Stimulated activated effector memory CD8-positive, alpha-beta T cell treated with anti-CD3 and anti-CD28 coated beads, Interleukin-12 subunit alpha, Interleukin-12 subunit beta, amount 100 ng/mL, for 72 hours (primary cell): Measurements from ENCODE around the gene IL1RAP.
"Not testable (repeated sequence)": the region's sequence is repeated elsewhere in the genome, so short reads cannot be mapped to it uniquely, and the experiment has no call there.

Experiments used
- ATAC-seq: fragments of 150-1000 bp; cut with Tn5 transposase; 2 replicates; pipeline ENCODE4 v1.10.0; 2021
- DNase-seq, 2 donors: peaks; one replicate each; pipeline ENCODE4 v3.0.0; 2021 to 2022; ENCODE audit warnings: low spot score in 2 of 2
- H3K27ac Mint-ChIP-seq: one replicate; pipeline ENCODE4 v1.8.0; 2022; ENCODE audit warnings: mild to moderate bottlenecking, mixed read lengths
- H3K36me3 Mint-ChIP-seq: one replicate; pipeline ENCODE4 v1.8.0; 2022; ENCODE audit warnings: mild to moderate bottlenecking, mixed read lengths
- H3K4me1 Mint-ChIP-seq: one replicate; pipeline ENCODE4 v1.8.0; 2022; ENCODE audit warnings: mixed read lengths
- H3K4me3 Mint-ChIP-seq: one replicate; pipeline ENCODE4 v1.8.0; 2022; ENCODE audit warnings: mild to moderate bottlenecking, mixed read lengths
- H3K9me3 Mint-ChIP-seq: one replicate; pipeline ENCODE4 v1.8.0; 2022; ENCODE audit warnings: mixed read lengths

Gene IL1RAP

GRCh38 chr3:190513409-190514370 lies at the start of gene IL1RAP:
Gene IL1RAP (plus strand): TSS chr3:190514085. CDS start chr3:190564290, 50,205 bp downstream.
- ATAC-seq, result peak; percentile 94
- peaks cover 29% of the 10 kb centered on the region for H3K4me1 Mint-ChIP-seq

GRCh38 chr3:190467922-190468321 lies 46.0 kb upstream of the IL1RAP start:
- H3K27ac Mint-ChIP-seq, result no peak overlapping the region
- H3K4me3 Mint-ChIP-seq, result no peak overlapping the region
- no peaks in the 10 kb centered on the region for H3K4me1 Mint-ChIP-seq
- H3K9me3 Mint-ChIP-seq, result peaks cover 5% of the 10 kb centered on the region
- no peaks in the 10 kb centered on the region for H3K36me3 Mint-ChIP-seq
- DNase-seq (no peak), ATAC-seq (no peak)

More at GRCh38 chr3:190513409-190514370, at the start of gene IL1RAP:
- DNase-seq, result peak; percentile 76 to 88
- Mint-ChIP-seq H3K4me3 (peak within 1 kb of the TSS; percentile 80), H3K36me3 (peaks cover 29% of the 10 kb centered on the region), H3K9me3 (no peaks in the 10 kb centered on the region), H3K27ac (peak within 1 kb of the TSS; percentile 85)

DNA sequence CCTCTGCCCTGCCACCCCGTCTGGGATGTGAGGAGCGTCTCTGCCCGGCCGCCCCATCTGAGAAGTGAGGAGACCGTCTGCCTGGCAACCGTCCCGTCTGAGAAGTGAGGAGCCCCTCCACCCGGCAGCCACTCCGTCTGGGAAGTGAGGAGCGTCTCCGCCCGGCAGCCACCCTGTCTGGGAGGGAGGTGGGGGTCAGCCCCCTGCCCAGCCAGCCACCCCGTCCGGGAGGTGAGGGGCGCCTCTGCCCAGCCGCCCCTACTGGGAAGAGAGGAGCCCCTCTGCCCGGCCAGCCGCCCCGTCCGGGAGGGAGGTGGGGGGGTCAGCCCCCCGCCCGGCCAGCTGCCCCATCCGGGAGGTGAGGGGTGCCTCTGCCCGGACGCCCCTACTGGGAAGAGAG lies 40.6 kb upstream of the IL1RAP start:
- not testable (repeated sequence) for H3K27ac Mint-ChIP-seq, H3K9me3 Mint-ChIP-seq, ATAC-seq, H3K36me3 Mint-ChIP-seq, H3K4me1 Mint-ChIP-seq, DNase-seq, H3K4me3 Mint-ChIP-seq

- Mint-ChIP-seq H3K36me3 (no peaks in the 10 kb centered on the region), H3K27ac (no peak overlapping the region), H3K9me3 (peaks cover 3% of the 10 kb centered on the region), H3K4me3 (no peak overlapping the region), H3K4me1 (no peaks in the 10 kb centered on the region)
- DNase-seq (no peak), ATAC-seq (no peak)
These were observed 32.1 kb upstream of the IL1RAP start for GRCh38 chr3:190481779-190482178.

DNA sequence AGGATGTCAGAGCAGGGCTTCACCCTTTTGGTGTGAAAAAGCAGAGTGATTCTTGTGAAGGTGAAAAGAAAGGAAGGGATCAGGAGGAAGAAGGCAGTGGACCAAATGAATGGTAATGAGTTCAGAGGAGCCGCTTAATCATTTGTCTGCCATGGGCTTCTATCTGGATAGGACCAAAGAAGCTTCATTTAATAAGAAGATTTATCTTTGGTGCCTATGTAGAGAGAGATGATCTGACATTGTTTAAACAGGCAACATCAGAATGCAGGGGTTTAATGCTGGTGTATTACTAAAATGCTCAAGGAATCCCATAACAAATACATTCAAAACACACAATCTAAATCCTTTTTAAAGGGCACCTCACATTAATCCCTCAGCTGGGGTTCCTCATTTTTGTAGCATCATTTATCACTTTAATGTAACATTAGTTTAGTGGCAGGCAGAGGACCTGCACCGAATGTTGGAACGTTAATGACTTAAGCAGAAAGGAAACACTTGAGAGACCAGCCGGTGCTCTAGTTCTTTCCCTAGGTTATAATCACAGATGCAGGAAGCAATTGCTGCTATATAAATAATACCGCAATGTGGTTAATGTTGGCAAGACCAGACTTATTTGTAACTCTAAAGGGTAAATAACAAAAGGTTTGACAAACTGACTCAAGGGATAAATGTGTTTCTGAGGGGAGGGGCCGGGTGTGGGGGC lies 27.9 kb upstream of the IL1RAP start:
- H3K9me3 Mint-ChIP-seq, result peaks cover 3% of the 10 kb centered on the region
- no peak for DNase-seq
- no peaks in the 10 kb centered on the region for H3K4me1 Mint-ChIP-seq
- no peak overlapping the region for H3K27ac Mint-ChIP-seq
- ATAC-seq, result no peak
- H3K36me3 Mint-ChIP-seq, result no peaks in the 10 kb centered on the region
- no peak overlapping the region for H3K4me3 Mint-ChIP-seq

DNA sequence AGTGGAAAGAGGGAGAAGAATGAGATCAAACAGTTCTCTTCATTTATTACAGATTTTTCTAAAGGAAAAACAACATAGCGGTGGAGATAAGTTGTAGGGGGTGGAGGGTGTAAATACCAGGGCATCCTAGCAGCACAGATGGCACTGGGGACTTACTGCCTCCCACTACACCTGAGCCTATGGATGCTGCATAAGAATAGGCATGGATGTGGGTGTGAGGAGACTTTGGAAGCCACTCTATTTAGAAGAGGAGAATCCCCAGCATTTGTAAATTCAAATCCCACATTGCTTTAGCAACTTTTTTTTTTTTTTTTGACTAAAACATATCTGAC lies 27.4 kb upstream of the IL1RAP start:
- H3K9me3 Mint-ChIP-seq, result peaks cover 3% of the 10 kb centered on the region
- ATAC-seq (no peak), DNase-seq (no peak)
- H3K4me3 Mint-ChIP-seq, result no peak overlapping the region
- no peak overlapping the region for H3K27ac Mint-ChIP-seq
- H3K4me1 Mint-ChIP-seq, result no peaks in the 10 kb centered on the region
- no peaks in the 10 kb centered on the region for H3K36me3 Mint-ChIP-seq

- ATAC-seq, result no peak
- Mint-ChIP-seq H3K4me3 (no peak overlapping the region), H3K27ac (no peak overlapping the region), H3K36me3 (no peaks in the 10 kb centered on the region), H3K9me3 (peaks cover 3% of the 10 kb centered on the region), H3K4me1 (peaks cover 2% of the 10 kb centered on the region)
- no peak for DNase-seq
These were observed 26.8 kb upstream of the IL1RAP start for GRCh38 chr3:190486908-190487607.

GRCh38 chr3:190491533-190492054 lies 22.3 kb upstream of the IL1RAP start:
- ATAC-seq, result peak; percentile 94
- H3K27ac Mint-ChIP-seq, result no peak overlapping the region

DNA sequence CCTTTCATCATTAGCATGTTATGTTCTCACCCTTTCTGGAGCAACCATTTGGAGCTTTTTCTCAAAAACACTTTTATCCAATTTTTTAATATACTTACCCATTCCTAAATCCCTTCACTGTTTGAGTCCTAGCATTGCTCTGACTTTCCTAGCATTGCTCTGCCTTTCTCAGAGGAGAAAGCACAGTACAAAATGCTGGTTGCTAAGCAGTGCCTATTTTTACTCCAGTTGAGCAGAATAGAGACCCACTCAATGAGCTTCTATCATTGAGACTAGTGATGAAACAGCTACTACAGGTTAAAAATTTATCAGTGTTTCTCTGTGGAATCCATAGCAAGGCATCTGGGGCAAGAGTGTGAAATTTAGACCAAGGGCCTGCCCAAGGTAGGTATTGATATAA lies 21.8 kb upstream of the IL1RAP start:
- no peak overlapping the region for H3K27ac Mint-ChIP-seq
- no peak for ATAC-seq
- DNase-seq, result no peak
- no peaks in the 10 kb centered on the region for H3K36me3 Mint-ChIP-seq
- H3K4me3 Mint-ChIP-seq, result no peak overlapping the region
- H3K4me1 Mint-ChIP-seq, result peaks cover 7% of the 10 kb centered on the region
- H3K9me3 Mint-ChIP-seq, result no peaks in the 10 kb centered on the region

More at GRCh38 chr3:190491533-190492054, 22.3 kb upstream of the IL1RAP start:
- Mint-ChIP-seq H3K36me3 (no peaks in the 10 kb centered on the region), H3K4me3 (no peak overlapping the region), H3K9me3 (no peaks in the 10 kb centered on the region), H3K4me1 (peaks cover 7% of the 10 kb centered on the region)
- peak in 1 of 2 donors; percentile 49 for DNase-seq

- Mint-ChIP-seq H3K27ac (no peak overlapping the region), H3K4me3 (no peak overlapping the region), H3K9me3 (no peaks in the 10 kb centered on the region), H3K36me3 (no peaks in the 10 kb centered on the region), H3K4me1 (peaks cover 7% of the 10 kb centered on the region)
- DNase-seq (no peak), ATAC-seq (no peak)
These were observed 20.9 kb upstream of the IL1RAP start for GRCh38 chr3:190492966-190493365.

DNA sequence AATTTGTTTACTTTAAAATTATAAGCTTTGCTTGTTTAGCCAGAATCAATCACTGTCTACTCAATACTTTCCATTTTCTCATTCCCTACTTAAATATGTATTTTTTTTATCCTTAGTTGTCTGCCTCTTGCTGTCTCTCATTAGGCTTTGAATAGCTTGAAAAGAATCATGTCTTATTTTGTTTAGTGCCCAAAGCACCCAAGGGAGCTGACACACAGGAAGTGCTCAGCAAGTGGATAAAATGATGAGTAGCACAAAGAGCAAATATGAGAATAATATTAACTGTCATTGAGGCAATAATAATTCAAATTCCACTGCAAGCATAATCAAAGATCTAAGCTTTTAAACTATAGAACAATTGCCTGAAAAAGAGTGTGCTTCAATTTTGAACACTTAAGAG lies 19.0 kb upstream of the IL1RAP start:
- DNase-seq, result no peak
- Mint-ChIP-seq H3K9me3 (no peaks in the 10 kb centered on the region), H3K36me3 (no peaks in the 10 kb centered on the region), H3K4me1 (peaks cover 7% of the 10 kb centered on the region), H3K4me3 (no peak overlapping the region), H3K27ac (no peak overlapping the region)
- ATAC-seq, result no peak

DNA sequence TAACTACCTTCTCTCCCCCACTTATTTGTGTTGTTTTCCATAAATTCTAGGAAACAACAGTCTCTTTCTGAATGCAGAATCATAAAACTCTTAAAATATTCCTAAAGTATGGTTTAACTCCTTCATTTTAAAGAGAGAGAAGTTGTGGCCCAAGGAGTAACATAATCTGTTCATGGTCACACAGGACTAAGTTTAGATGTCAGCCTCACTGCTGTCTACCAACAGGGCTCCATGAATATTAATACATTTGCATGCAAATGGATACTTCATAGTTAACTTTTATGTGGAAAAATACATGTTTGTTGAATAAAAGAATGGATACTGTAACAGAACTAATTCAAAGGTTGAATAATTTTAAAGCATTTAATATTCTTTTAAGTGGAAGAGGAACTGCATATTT lies 18.5 kb upstream of the IL1RAP start:
- no peak overlapping the region for H3K4me3 Mint-ChIP-seq
- ATAC-seq, result no peak
- H3K27ac Mint-ChIP-seq, result no peak overlapping the region
- H3K9me3 Mint-ChIP-seq, result no peaks in the 10 kb centered on the region
- H3K36me3 Mint-ChIP-seq, result no peaks in the 10 kb centered on the region
- no peak for DNase-seq
- peaks cover 7% of the 10 kb centered on the region for H3K4me1 Mint-ChIP-seq

- H3K4me1 Mint-ChIP-seq, result peaks cover 7% of the 10 kb centered on the region
- no peak for DNase-seq
- H3K9me3 Mint-ChIP-seq, result no peaks in the 10 kb centered on the region
- H3K36me3 Mint-ChIP-seq, result no peaks in the 10 kb centered on the region
- no peak for ATAC-seq
- no peak overlapping the region for H3K27ac Mint-ChIP-seq
- no peak overlapping the region for H3K4me3 Mint-ChIP-seq
These were observed 18.1 kb upstream of the IL1RAP start for GRCh38 chr3:190495796-190496195.

GRCh38 chr3:190496859-190497258 lies 17.0 kb upstream of the IL1RAP start:
- Mint-ChIP-seq H3K9me3 (no peaks in the 10 kb centered on the region), H3K27ac (no peak overlapping the region), H3K4me3 (no peak overlapping the region), H3K36me3 (no peaks in the 10 kb centered on the region), H3K4me1 (peaks cover 7% of the 10 kb centered on the region)
- DNase-seq (no peak), ATAC-seq (no peak)

GRCh38 chr3:190497811-190498210 lies 16.1 kb upstream of the IL1RAP start:
- Mint-ChIP-seq H3K4me3 (no peak overlapping the region), H3K9me3 (no peaks in the 10 kb centered on the region), H3K27ac (no peak overlapping the region), H3K36me3 (no peaks in the 10 kb centered on the region), H3K4me1 (no peaks in the 10 kb centered on the region)
- no peak for DNase-seq
- no peak for ATAC-seq
